Measurements from ENCODE around the gene FBXW7.
"Not testable (repeated sequence)": the region's sequence is repeated elsewhere in the genome, so short reads cannot be mapped to it uniquely, and the experiment has no call there.

FBXW7 gene

GRCh38 chr4:152544533-152544932 is 8.6 kb upstream of the FBXW7 start:
- not testable (repeated sequence) for H3K9me3 ChIP-seq (ENCODE audit: control insufficient read depth, low read depth, low read length); H3K27me3 ChIP-seq (ENCODE audit: control insufficient read depth, insufficient read depth, low read length); H3K36me3 ChIP-seq (ENCODE audit: control insufficient read depth, low read depth, low read length); H3K9ac ChIP-seq (ENCODE audit: low read length); H3K4me1 ChIP-seq (ENCODE audit: control insufficient read depth, low read depth, low read length); H3K27ac ChIP-seq (ENCODE audit: low read length); H3K4me3 ChIP-seq (ENCODE audit: low read length)

GRCh38 chr4:152540941-152541340 is 5.0 kb upstream of the FBXW7 start:
- H3K27ac ChIP-seq (ENCODE audit: low read length), result no peak overlapping the region
- no peak overlapping the region for H3K4me3 ChIP-seq (ENCODE audit: low read length)
- no peak overlapping the region for H3K9ac ChIP-seq (ENCODE audit: low read length)
- H3K27me3 ChIP-seq (ENCODE audit: control insufficient read depth, insufficient read depth, low read length), result no peaks in the 10 kb centered on the region
- no peaks in the 10 kb centered on the region for H3K9me3 ChIP-seq (ENCODE audit: control insufficient read depth, low read depth, low read length)
- peaks cover 13% of the 10 kb centered on the region for H3K36me3 ChIP-seq (ENCODE audit: control insufficient read depth, low read depth, low read length)
- peaks cover 4% of the 10 kb centered on the region for H3K4me1 ChIP-seq (ENCODE audit: control insufficient read depth, low read depth, low read length)

- H3K9ac ChIP-seq (ENCODE audit: low read length), result no peak overlapping the region
- H3K4me3 ChIP-seq (ENCODE audit: low read length), result no peak overlapping the region
- no peak overlapping the region for H3K27ac ChIP-seq (ENCODE audit: low read length)
- peaks cover 13% of the 10 kb centered on the region for H3K36me3 ChIP-seq (ENCODE audit: control insufficient read depth, low read depth, low read length)
- no peaks in the 10 kb centered on the region for H3K9me3 ChIP-seq (ENCODE audit: control insufficient read depth, low read depth, low read length)
- H3K27me3 ChIP-seq (ENCODE audit: control insufficient read depth, insufficient read depth, low read length), result no peaks in the 10 kb centered on the region
- peaks cover 4% of the 10 kb centered on the region for H3K4me1 ChIP-seq (ENCODE audit: control insufficient read depth, low read depth, low read length)
Observed at GRCh38 chr4:152540293-152540674, 4.4 kb upstream of the FBXW7 start.

DNA sequence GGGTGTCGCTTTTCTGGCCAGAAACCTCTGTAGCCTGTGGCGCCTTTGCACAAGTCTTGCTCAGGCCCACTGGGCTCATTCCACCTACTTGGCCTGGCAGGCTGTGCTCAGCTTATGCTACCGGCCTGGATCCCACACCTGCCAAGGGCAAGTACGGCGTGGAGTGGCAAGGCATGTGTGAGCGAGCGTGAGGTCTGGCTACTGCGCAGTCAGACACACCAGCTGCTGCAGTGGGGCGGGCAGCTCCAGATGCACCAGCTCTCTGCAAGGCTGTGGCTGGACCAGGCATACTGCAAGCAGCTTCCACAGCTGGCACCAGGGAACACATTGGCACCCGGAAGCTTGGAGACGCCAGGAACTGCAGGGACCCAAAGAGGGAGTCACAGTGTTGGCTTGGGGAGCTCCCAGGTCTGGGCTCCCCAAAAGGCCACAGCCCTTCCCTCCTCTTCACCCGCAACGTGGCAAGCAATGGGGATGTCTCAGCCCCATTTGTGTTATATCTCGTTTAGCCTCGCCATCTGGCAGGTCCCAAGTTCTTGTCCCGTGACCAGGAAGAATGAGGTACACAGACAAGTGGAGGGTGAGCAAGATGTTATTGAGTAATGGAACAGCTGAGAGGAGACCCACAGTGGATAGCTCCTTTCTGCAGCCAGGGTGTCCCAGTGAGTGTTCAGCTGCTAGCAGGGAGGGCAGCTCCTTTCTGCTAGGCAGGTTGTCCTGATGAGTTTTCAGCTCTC is 3.8 kb upstream of the FBXW7 start:
- Histone ChIP-seq H3K36me3 (ENCODE audit: control insufficient read depth, low read depth, low read length) (peaks cover 13% of the 10 kb centered on the region), H3K4me1 (ENCODE audit: control insufficient read depth, low read depth, low read length) (peaks cover 4% of the 10 kb centered on the region), H3K27me3 (ENCODE audit: control insufficient read depth, insufficient read depth, low read length) (no peaks in the 10 kb centered on the region), H3K4me3 (ENCODE audit: low read length) (no peak overlapping the region), H3K27ac (ENCODE audit: low read length) (no peak overlapping the region), H3K9ac (ENCODE audit: low read length) (no peak overlapping the region), H3K9me3 (ENCODE audit: control insufficient read depth, low read depth, low read length) (no peaks in the 10 kb centered on the region)

DNA sequence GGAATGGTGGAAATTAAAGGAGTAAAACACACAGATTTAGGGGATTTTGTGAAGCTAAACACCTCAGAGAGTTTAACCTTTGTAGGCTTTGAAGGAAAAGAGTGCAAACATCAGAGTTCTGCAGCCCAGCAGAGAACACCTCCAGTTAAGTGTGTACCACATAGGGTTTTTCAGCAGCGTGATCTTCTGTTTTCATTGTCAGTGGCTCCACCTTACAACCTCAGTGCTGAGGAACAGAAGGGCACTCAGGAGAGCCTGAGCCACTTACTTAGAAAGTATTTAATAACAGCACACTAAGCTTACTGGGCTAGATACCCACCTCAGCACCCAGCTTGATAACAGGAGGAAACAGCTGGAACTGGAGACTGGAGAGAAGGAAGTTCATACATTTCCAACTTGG is 2.0 kb upstream of the FBXW7 start:
- H3K9me3 ChIP-seq (ENCODE audit: control insufficient read depth, low read depth, low read length), result no peaks in the 10 kb centered on the region
- peaks cover 6% of the 10 kb centered on the region for H3K27me3 ChIP-seq (ENCODE audit: control insufficient read depth, insufficient read depth, low read length)
- no peak overlapping the region for H3K9ac ChIP-seq (ENCODE audit: low read length)
- H3K4me1 ChIP-seq (ENCODE audit: control insufficient read depth, low read depth, low read length), result peaks cover 12% of the 10 kb centered on the region
- H3K36me3 ChIP-seq (ENCODE audit: control insufficient read depth, low read depth, low read length), result peaks cover 13% of the 10 kb centered on the region
- no peak overlapping the region for H3K27ac ChIP-seq (ENCODE audit: low read length)
- H3K4me3 ChIP-seq (ENCODE audit: low read length), result peak overlapping the region; percentile 98

DNA sequence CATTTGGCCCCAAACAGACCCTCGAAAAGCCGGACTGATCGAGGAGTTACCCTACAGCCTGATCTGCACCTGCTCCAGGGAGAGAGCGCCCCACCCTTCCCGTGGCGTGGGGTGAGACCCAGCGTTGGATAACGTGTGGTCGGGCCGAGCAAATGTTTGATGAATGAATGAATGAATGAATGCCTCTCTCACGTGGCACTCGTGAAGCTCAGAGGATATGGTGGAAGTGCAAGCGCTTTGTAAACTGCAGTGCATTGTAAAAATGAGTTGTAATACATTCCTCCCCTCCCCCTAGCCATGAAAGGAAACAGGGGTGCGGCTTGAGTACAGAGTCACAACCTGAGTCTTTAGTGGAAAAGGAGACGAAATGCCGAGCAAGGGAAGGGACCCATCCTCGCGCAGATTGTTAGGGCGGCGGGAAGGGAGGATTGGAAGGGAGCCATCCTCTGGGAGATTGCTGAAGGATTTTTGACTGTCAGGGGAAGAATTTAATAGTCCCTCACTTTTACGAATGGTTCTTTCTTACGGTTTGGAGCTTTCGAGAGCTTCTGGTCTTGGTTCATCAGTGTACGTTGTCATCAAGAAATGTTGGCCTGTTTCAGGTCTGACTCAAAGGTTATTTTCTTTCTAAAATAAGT is 772 bp upstream of the FBXW7 start:
- no peaks in the 10 kb centered on the region for H3K9me3 ChIP-seq (ENCODE audit: control insufficient read depth, low read depth, low read length)
- peaks cover 13% of the 10 kb centered on the region for H3K36me3 ChIP-seq (ENCODE audit: control insufficient read depth, low read depth, low read length)
- H3K9ac ChIP-seq (ENCODE audit: low read length), result peak overlapping the region; percentile 91
- peaks cover 12% of the 10 kb centered on the region for H3K4me1 ChIP-seq (ENCODE audit: control insufficient read depth, low read depth, low read length)
- H3K27me3 ChIP-seq (ENCODE audit: control insufficient read depth, insufficient read depth, low read length), result peaks cover 6% of the 10 kb centered on the region
- H3K27ac ChIP-seq (ENCODE audit: low read length), result peak overlapping the region; percentile 92
- peak overlapping the region; percentile 98 for H3K4me3 ChIP-seq (ENCODE audit: low read length)

DNA sequence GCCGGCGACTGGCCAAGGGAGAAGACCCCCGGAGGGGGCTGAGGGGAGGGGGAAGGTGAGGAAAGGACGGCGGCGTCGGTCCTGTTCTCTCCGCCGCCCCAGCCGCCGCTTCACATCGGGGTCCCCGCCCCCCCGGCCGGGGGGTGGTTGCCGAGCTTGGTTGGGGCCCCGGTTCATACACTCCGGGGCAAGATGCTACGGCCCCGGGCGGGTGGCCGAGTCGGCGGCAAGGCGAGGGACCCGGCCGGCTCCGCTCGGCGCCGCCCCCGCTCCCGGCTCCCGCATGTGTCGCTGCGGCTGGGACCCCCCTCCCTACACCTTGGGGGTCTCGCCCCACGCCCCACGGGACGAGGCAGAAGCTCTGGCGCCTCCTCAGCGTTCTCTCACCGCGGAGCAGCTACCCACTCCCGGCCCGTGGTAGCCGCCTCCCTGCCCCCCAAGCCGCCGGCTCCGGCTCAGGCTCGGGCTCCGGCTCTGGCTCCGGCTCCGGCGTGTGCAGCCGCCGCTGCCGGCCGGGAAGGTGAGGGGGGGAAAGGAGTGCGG is 461 bp downstream of the FBXW7 start:
- Histone ChIP-seq H3K27me3 (ENCODE audit: control insufficient read depth, insufficient read depth, low read length) (peaks cover 6% of the 10 kb centered on the region), H3K4me1 (ENCODE audit: control insufficient read depth, low read depth, low read length) (peaks cover 12% of the 10 kb centered on the region), H3K9me3 (ENCODE audit: control insufficient read depth, low read depth, low read length) (no peaks in the 10 kb centered on the region), H3K4me3 (ENCODE audit: low read length) (peak overlapping the region; percentile 98), H3K27ac (ENCODE audit: low read length) (no peak overlapping the region), H3K36me3 (ENCODE audit: control insufficient read depth, low read depth, low read length) (peaks cover 13% of the 10 kb centered on the region), H3K9ac (ENCODE audit: low read length) (peak overlapping the region; percentile 30)

GRCh38 chr4:152534541-152535359 is 1.1 kb downstream of the FBXW7 start:
- H3K9me3 ChIP-seq (ENCODE audit: control insufficient read depth, low read depth, low read length), result no peaks in the 10 kb centered on the region
- H3K27me3 ChIP-seq (ENCODE audit: control insufficient read depth, insufficient read depth, low read length), result peaks cover 6% of the 10 kb centered on the region
- peak overlapping the region; percentile 16 for H3K9ac ChIP-seq (ENCODE audit: low read length)
- H3K4me1 ChIP-seq (ENCODE audit: control insufficient read depth, low read depth, low read length), result peaks cover 12% of the 10 kb centered on the region
- peak overlapping the region; percentile 98 for H3K4me3 ChIP-seq (ENCODE audit: low read length)
- H3K27ac ChIP-seq (ENCODE audit: low read length), result no peak overlapping the region
- H3K36me3 ChIP-seq (ENCODE audit: control insufficient read depth, low read depth, low read length), result peaks cover 11% of the 10 kb centered on the region

DNA sequence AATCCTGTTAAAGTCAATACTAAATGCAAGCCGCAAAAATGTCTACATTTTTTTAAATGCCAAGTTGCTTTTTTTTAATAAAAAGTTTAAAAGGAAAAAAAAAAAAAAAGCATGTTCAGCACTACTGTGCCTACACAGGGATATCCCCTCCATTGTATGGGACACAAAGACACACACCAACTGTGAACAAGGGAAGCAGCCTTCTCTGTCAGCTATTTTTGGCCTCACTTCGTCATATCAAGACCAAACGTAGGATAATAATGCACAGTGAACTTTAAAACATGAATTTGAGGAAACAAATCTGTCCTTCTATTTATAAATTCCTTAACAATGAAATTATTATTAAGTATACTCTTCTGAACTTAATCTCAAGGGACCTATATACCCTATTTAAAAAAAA is 4.4 kb downstream of the FBXW7 start:
- Histone ChIP-seq H3K27ac (ENCODE audit: low read length) (no peak overlapping the region), H3K9ac (ENCODE audit: low read length) (no peak overlapping the region), H3K4me3 (ENCODE audit: low read length) (no peak overlapping the region)

GRCh38 chr4:152530600-152530999 is 5.3 kb downstream of the FBXW7 start:
- H3K27ac ChIP-seq (ENCODE audit: low read length), result no peak overlapping the region

More for the DNA sequence above, 4.4 kb downstream of the FBXW7 start:
- peaks cover 6% of the 10 kb centered on the region for H3K27me3 ChIP-seq (ENCODE audit: control insufficient read depth, insufficient read depth, low read length)
- peaks cover 8% of the 10 kb centered on the region for H3K4me1 ChIP-seq (ENCODE audit: control insufficient read depth, low read depth, low read length)
- no peaks in the 10 kb centered on the region for H3K36me3 ChIP-seq (ENCODE audit: control insufficient read depth, low read depth, low read length)
- no peaks in the 10 kb centered on the region for H3K9me3 ChIP-seq (ENCODE audit: control insufficient read depth, low read depth, low read length)

DNA sequence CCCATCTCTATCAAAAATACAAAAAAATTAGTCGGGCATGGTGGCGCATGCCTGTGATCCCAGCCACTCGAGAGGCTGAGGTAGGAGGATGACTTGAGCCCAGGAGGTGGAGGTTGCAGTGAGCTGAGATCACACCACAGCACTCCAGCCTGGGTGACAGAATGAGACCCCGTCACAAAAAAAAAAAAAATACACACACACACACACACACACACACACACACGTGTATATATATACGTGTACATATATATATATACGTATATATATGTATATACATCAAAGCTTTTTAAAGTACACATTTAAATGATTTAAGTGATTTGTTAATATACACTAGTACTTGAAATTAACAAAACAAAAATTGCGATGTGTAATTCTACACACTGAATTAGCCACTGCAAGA is 6.0 kb downstream of the FBXW7 start:
- no peaks in the 10 kb centered on the region for H3K36me3 ChIP-seq (ENCODE audit: control insufficient read depth, low read depth, low read length)
- H3K27ac ChIP-seq (ENCODE audit: low read length), result no peak overlapping the region
- no peak overlapping the region for H3K9ac ChIP-seq (ENCODE audit: low read length)
- H3K4me3 ChIP-seq (ENCODE audit: low read length), result no peak overlapping the region
- H3K27me3 ChIP-seq (ENCODE audit: control insufficient read depth, insufficient read depth, low read length), result peaks cover 6% of the 10 kb centered on the region
- peaks cover 8% of the 10 kb centered on the region for H3K4me1 ChIP-seq (ENCODE audit: control insufficient read depth, low read depth, low read length)
- H3K9me3 ChIP-seq (ENCODE audit: control insufficient read depth, low read depth, low read length), result no peaks in the 10 kb centered on the region

More at GRCh38 chr4:152530600-152530999, 5.3 kb downstream of the FBXW7 start:
- Histone ChIP-seq H3K27me3 (ENCODE audit: control insufficient read depth, insufficient read depth, low read length) (peaks cover 6% of the 10 kb centered on the region), H3K9me3 (ENCODE audit: control insufficient read depth, low read depth, low read length) (no peaks in the 10 kb centered on the region), H3K36me3 (ENCODE audit: control insufficient read depth, low read depth, low read length) (no peaks in the 10 kb centered on the region), H3K4me1 (ENCODE audit: control insufficient read depth, low read depth, low read length) (peaks cover 8% of the 10 kb centered on the region), H3K4me3 (ENCODE audit: low read length) (no peak overlapping the region), H3K9ac (ENCODE audit: low read length) (no peak overlapping the region)
